NCI-H2227 treated with DMSO at 0.1 percent for 48 hours (cell line): ENCODE results near the gene PSG3.
"Not testable (repeated sequence)": the region's sequence is repeated elsewhere in the genome, so short reads cannot be mapped to it uniquely, and the experiment has no call there.

ENCODE experiments used
- DNase-seq: peaks from one replicate; lab custom pipeline; 2025; lab: John Stamatoyannopoulos, UW

The PSG3 gene

GRCh38 chr19:42695811-42696503, 44.3 kb downstream of the PSG3 start:
- DNase-seq: no peak

- peak; percentile 24 for DNase-seq
Measured at GRCh38 chr19:42693760-42694350, 46.4 kb downstream of the PSG3 start.

GRCh38 chr19:42683917-42684513, 56.3 kb downstream of the PSG3 start:
- DNase-seq: no peak

- not testable (repeated sequence) for DNase-seq
Measured at GRCh38 chr19:42676326-42676725, 64.0 kb downstream of the PSG3 start.

- not testable (repeated sequence) for DNase-seq
Measured at GRCh38 chr19:42674549-42674948, 65.7 kb downstream of the PSG3 start.
